ENCODE results near the gene SMIM45.

Gene SMIM45

DNA sequence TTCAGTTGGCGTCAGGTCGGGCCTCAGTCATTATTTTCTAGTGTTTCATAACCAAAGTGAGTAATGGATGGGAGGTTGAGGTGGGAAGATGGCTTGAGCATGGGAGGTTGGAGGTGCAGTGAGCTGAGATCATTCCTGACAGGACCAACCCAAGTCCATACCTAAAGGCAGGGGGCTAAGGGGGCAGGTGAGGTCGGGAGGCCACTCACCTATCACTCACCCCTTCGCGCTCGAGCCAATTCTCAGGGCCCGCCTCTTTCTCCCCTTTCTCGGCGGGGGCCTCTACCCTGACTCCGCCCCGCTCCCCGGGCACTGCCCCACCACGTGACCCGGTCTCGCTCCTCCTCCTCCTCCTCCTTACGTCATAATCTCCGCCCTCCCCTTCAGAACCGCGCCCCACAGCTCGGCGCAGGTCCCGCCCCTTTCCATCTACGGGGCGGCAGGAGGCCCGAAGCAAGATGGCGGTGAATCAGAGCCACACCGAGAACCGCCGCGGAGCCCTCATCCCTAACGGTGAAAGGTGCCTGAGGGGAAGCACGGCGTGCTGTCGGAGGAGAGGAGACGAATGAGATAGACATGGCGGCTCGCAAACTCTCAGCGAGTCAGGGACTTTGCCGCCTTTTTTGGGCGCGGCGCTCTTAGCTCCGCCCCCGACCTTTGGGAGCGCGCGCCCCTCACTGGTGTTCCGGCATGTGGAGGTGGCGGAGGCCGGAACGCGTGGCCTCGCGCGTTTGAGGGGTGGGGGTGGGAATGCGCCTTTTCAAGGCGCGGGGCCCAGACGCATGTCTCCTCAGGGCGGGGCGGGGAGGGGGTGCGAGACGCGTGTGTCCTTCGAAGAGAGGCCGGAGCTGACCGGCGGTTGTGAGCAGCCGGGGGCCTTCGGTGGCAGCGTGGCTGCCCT is 46.7 kb downstream of the SMIM45 start, which contains the start of gene WBP2NL:
Gene WBP2NL, plus strand, starts transcription at position 428 of the 901 bp plus-strand sequence. Its CDS starts 31 bp downstream, at position 459.
- peak within 1 kb of the TSS; percentile 74 for H3K4me3 ChIP-seq (ENCODE audit: low read depth, low read length)
- H3K4me2 ChIP-seq (ENCODE audit: low read length), result peak within 1 kb of the TSS; percentile 81
- TF ChIP-seq, protein P1, sequence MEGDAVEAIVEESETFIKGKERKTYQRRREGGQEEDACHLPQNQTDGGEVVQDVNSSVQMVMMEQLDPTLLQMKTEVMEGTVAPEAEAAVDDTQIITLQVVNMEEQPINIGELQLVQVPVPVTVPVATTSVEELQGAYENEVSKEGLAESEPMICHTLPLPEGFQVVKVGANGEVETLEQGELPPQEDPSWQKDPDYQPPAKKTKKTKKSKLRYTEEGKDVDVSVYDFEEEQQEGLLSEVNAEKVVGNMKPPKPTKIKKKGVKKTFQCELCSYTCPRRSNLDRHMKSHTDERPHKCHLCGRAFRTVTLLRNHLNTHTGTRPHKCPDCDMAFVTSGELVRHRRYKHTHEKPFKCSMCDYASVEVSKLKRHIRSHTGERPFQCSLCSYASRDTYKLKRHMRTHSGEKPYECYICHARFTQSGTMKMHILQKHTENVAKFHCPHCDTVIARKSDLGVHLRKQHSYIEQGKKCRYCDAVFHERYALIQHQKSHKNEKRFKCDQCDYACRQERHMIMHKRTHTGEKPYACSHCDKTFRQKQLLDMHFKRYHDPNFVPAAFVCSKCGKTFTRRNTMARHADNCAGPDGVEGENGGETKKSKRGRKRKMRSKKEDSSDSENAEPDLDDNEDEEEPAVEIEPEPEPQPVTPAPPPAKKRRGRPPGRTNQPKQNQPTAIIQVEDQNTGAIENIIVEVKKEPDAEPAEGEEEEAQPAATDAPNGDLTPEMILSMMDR (IDR thresholded peaks at IDR 0.05), result no peak
- peak within 1 kb of the TSS; percentile 46 for H2AFZ ChIP-seq
- H3K27me3 ChIP-seq (ENCODE audit: control insufficient read depth, insufficient read depth, low read length), result no peaks in the 10 kb centered on the region
- no peak within 1 kb of the TSS for H3K9ac ChIP-seq
- no peaks in the 10 kb centered on the region for H3K36me3 ChIP-seq (ENCODE audit: control insufficient read depth, insufficient read depth, low read length)
- H3K27ac ChIP-seq, result no peak within 1 kb of the TSS
- H3K4me1 ChIP-seq, result no peaks in the 10 kb centered on the region
- H3K9me3 ChIP-seq (ENCODE audit: control insufficient read depth, low read length), result no peaks in the 10 kb centered on the region
- no peaks in the 10 kb centered on the region for H3K79me2 ChIP-seq

DNA sequence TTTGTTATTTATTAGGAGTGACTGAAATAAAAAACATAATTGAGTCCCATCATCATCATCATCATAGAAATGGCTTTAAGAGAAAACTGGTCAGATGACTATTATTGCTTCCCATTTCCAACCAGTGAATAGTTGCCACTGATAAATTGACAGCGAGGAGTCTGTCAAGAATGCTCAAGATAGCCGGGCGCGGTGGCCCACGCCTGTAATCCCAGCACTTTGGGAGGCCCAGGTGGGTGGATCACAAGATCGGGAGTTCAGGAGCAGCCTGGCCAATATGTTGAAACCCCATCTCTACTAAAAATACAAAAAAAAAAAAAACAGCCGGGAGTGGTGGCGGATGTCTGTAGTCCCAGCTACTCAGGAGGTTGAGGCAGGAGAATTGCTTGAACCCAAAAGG is 48.5 kb downstream of the SMIM45 start:
- Histone ChIP-seq H3K36me3 (ENCODE audit: control insufficient read depth, insufficient read depth, low read length) (no peaks in the 10 kb centered on the region), H2AFZ (no peak overlapping the region), H3K27ac (no peak overlapping the region), H3K4me3 (ENCODE audit: low read depth, low read length) (no peak overlapping the region), H3K79me2 (no peaks in the 10 kb centered on the region), H3K4me1 (no peaks in the 10 kb centered on the region), H3K9me3 (ENCODE audit: control insufficient read depth, low read length) (no peaks in the 10 kb centered on the region), H3K4me2 (ENCODE audit: low read length) (no peak overlapping the region), H3K27me3 (ENCODE audit: control insufficient read depth, insufficient read depth, low read length) (no peaks in the 10 kb centered on the region), H3K9ac (no peak overlapping the region)
- TF ChIP-seq, protein P1 (IDR thresholded peaks at IDR 0.05), result no peak

DNA sequence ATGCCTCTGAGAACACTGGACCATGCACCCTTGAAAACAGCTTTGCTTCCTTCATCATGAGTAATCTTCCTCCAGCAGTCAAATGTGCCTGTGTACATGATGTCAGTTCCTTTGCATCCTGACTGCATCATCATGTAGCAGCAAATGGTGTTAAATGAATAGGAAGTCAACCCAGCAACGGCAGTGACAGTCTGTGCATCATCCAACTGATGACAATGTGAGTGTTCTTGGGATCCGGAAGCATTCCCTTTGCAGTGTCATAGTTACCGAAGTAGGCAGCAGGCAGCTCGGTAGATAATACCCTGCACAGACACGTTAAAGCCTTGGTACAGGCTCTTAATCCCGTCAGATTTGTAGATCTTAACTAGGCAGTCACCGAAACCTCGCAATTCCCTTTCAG is 49.2 kb downstream of the SMIM45 start:
- H3K9ac ChIP-seq, result no peak overlapping the region
- TF ChIP-seq, protein P1 (IDR thresholded peaks at IDR 0.05), result no peak

DNA sequence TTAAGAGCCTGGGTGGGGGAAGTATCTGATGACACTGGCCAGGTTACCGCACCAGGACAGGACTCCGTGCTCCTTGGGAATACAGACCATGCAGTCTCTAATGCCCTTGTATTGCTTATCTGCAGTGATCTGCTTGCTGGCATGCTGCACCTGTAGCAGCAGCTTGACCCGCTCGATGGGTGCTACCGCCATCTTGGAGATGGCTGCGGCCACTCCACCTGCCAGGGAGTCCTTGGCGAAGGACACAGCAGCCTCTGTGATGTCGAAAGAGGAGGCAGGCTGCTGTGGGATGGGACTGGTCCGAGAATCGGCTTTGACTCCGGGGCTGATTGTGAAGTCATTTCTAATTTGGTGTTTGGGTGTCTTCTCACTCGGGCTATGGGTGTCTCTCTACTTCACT is 49.8 kb downstream of the SMIM45 start:
- Histone ChIP-seq H3K4me3 (ENCODE audit: low read depth, low read length) (no peak overlapping the region), H2AFZ (no peak overlapping the region), H3K27ac (no peak overlapping the region)

More for the DNA sequence above, 49.2 kb downstream of the SMIM45 start:
- Histone ChIP-seq H3K27ac (no peak overlapping the region), H3K79me2 (no peaks in the 10 kb centered on the region), H3K4me2 (ENCODE audit: low read length) (no peak overlapping the region), H3K27me3 (ENCODE audit: control insufficient read depth, insufficient read depth, low read length) (no peaks in the 10 kb centered on the region), H3K36me3 (ENCODE audit: control insufficient read depth, insufficient read depth, low read length) (no peaks in the 10 kb centered on the region), H3K9me3 (ENCODE audit: control insufficient read depth, low read length) (no peaks in the 10 kb centered on the region), H3K4me3 (ENCODE audit: low read depth, low read length) (no peak overlapping the region), H2AFZ (no peak overlapping the region), H3K4me1 (no peaks in the 10 kb centered on the region)

More for the DNA sequence above, 49.8 kb downstream of the SMIM45 start:
- TF ChIP-seq, protein P1 (IDR thresholded peaks at IDR 0.05), result no peak
- Histone ChIP-seq H3K9ac (no peak overlapping the region), H3K9me3 (ENCODE audit: control insufficient read depth, low read length) (no peaks in the 10 kb centered on the region), H3K27me3 (ENCODE audit: control insufficient read depth, insufficient read depth, low read length) (no peaks in the 10 kb centered on the region), H3K4me2 (ENCODE audit: low read length) (no peak overlapping the region), H3K4me1 (no peaks in the 10 kb centered on the region), H3K36me3 (ENCODE audit: control insufficient read depth, insufficient read depth, low read length) (no peaks in the 10 kb centered on the region), H3K79me2 (no peaks in the 10 kb centered on the region)

Data from parathyroid adenoma (tissue), 2 donors.